Fibroblast of lung (primary cell): ENCODE results near the gene ST6GALNAC6.

Experiments
- CTCF ChIP-seq, 2 donors: IDR thresholded peaks in 1 of 2; conservative IDR thresholded peaks in 1 of 2; 1 replicate in 1 of 2; 2 replicates in 1 of 2; pipeline ENCODE4 v1.5.1; 2011 to 2012; ENCODE audit warnings: low read length in 2 of 2, control low read depth in 1 of 2, inconsistent platforms in 1 of 2, low read depth in 1 of 2, mild to moderate bottlenecking in 1 of 2
- EZH2 ChIP-seq: IDR thresholded peaks from 2 replicates; pipeline ENCODE4 v1.5.1; 2012; ENCODE audit warnings: low read length, control low read depth, mild to moderate bottlenecking; ENCODE audit errors: missing control alignments

GRCh38 chr9:127919253-127919815, 19.9 kb upstream of the ST6GALNAC6 start:
- TF ChIP-seq CTCF (conservative IDR thresholded peaks at IDR 0.05 in 1 of 2, IDR thresholded peaks at IDR 0.05 in 1 of 2; ENCODE audit: low read depth in 1 of 2, low read length in 2 of 2) (no peak), EZH2 (no peak)
